Measurements from ENCODE around the gene GLG1. TPM values are rescaled to one million over a fixed set of nuclear protein-coding genes. Genes with fewer than 3 reads are reported as not detected.
A peak's percentile ranks its signal among the peaks of the same experiment; 100 is the strongest.
"Not testable (repeated sequence)": the region's sequence is repeated elsewhere in the genome, so short reads cannot be mapped to it uniquely, and the experiment has no call there.

The GLG1 gene
- total RNA-seq, 2 donors from 2014 or later = 96.9 to 98.3 TPM

- Histone ChIP-seq H3K9me3 (no peaks in the 10 kb centered on the region), H3K4me3 (no peak overlapping the region), H3K9ac (ENCODE audit: low read depth in 2 of 2, low read length in 2 of 2) (no peak overlapping the region), H3K27me3 (no peaks in the 10 kb centered on the region), H3K27ac (no peak overlapping the region), H3K4me1 (no peaks in the 10 kb centered on the region), H3K36me3 (no peaks in the 10 kb centered on the region)
- DNase-seq = no peak
- intact Hi-C loops (cut with DNase I) = no loop called here
- no peak for TF ChIP-seq CTCF (IDR thresholded peaks at IDR 0.05)
These were observed 48.0 kb downstream of the GLG1 start for GRCh38 chr16:74558873-74559272.

GRCh38 chr16:74557275-74557674 lies 49.6 kb downstream of the GLG1 start:
- intact Hi-C loops (cut with DNase I) = no loop called here
- H3K9me3 ChIP-seq = no peaks in the 10 kb centered on the region

GRCh38 chr16:74556375-74556922 lies 50.5 kb downstream of the GLG1 start:
- DNase-seq = no peak
- Histone ChIP-seq H3K4me3 (no peak overlapping the region), H3K27me3 (no peaks in the 10 kb centered on the region), H3K36me3 (no peaks in the 10 kb centered on the region), H3K9ac (ENCODE audit: low read depth in 2 of 2, low read length in 2 of 2) (no peak overlapping the region), H3K9me3 (no peaks in the 10 kb centered on the region), H3K27ac (no peak overlapping the region), H3K4me1 (no peaks in the 10 kb centered on the region)
- no peak for TF ChIP-seq CTCF (IDR thresholded peaks at IDR 0.05)
- intact Hi-C loops (cut with DNase I) = no loop called here

More at GRCh38 chr16:74557275-74557674, 49.6 kb downstream of the GLG1 start:
- no peaks in the 10 kb centered on the region for H3K27me3 ChIP-seq
- H3K36me3 ChIP-seq = no peaks in the 10 kb centered on the region
- H3K27ac ChIP-seq = no peak overlapping the region
- no peak overlapping the region for H3K4me3 ChIP-seq
- H3K9ac ChIP-seq (ENCODE audit: low read depth in 2 of 2, low read length in 2 of 2) = no peak overlapping the region
- TF ChIP-seq CTCF (IDR thresholded peaks at IDR 0.05) = no peak
- no peak for DNase-seq
- H3K4me1 ChIP-seq = no peaks in the 10 kb centered on the region

GRCh38 chr16:74552357-74552756 lies 54.6 kb downstream of the GLG1 start:
- H3K4me3 ChIP-seq; H3K36me3 ChIP-seq; H3K4me1 ChIP-seq; H3K27ac ChIP-seq; H3K9ac ChIP-seq (ENCODE audit: low read depth in 2 of 2, low read length in 2 of 2); DNase-seq; intact Hi-C loops (cut with DNase I); H3K27me3 ChIP-seq; H3K9me3 ChIP-seq: not testable (repeated sequence)

GRCh38 chr16:74550227-74551019 lies 56.5 kb downstream of the GLG1 start:
- H3K27ac ChIP-seq; H3K4me3 ChIP-seq; H3K36me3 ChIP-seq; H3K27me3 ChIP-seq; intact Hi-C loops (cut with DNase I); DNase-seq; H3K4me1 ChIP-seq; H3K9ac ChIP-seq (ENCODE audit: low read depth in 2 of 2, low read length in 2 of 2); H3K9me3 ChIP-seq: not testable (repeated sequence)

GRCh38 chr16:74546112-74546511 lies 60.8 kb downstream of the GLG1 start:
- intact Hi-C loops (cut with DNase I); H3K9me3 ChIP-seq; H3K4me1 ChIP-seq; H3K36me3 ChIP-seq; H3K9ac ChIP-seq (ENCODE audit: low read depth in 2 of 2, low read length in 2 of 2); H3K27ac ChIP-seq; H3K27me3 ChIP-seq; H3K4me3 ChIP-seq; DNase-seq: not testable (repeated sequence)

GRCh38 chr16:74542911-74543578 lies 63.9 kb downstream of the GLG1 start:
- H3K27ac ChIP-seq; H3K4me3 ChIP-seq; H3K4me1 ChIP-seq; H3K9me3 ChIP-seq; DNase-seq; intact Hi-C loops (cut with DNase I); H3K9ac ChIP-seq (ENCODE audit: low read depth in 2 of 2, low read length in 2 of 2); H3K27me3 ChIP-seq; H3K36me3 ChIP-seq: not testable (repeated sequence)

GRCh38 chr16:74540663-74541062 lies 66.3 kb downstream of the GLG1 start:
- H3K9me3 ChIP-seq; intact Hi-C loops (cut with DNase I); H3K36me3 ChIP-seq; H3K4me3 ChIP-seq; H3K27me3 ChIP-seq; H3K9ac ChIP-seq (ENCODE audit: low read depth in 2 of 2, low read length in 2 of 2); H3K27ac ChIP-seq; H3K4me1 ChIP-seq: not testable (repeated sequence)
- peak; percentile 64 for DNase-seq

GRCh38 chr16:74538801-74539200 lies 68.1 kb downstream of the GLG1 start:
- H3K36me3 ChIP-seq; H3K27me3 ChIP-seq; intact Hi-C loops (cut with DNase I); H3K9ac ChIP-seq (ENCODE audit: low read depth in 2 of 2, low read length in 2 of 2); H3K27ac ChIP-seq; H3K9me3 ChIP-seq; H3K4me3 ChIP-seq; H3K4me1 ChIP-seq; DNase-seq: not testable (repeated sequence)

- H3K27ac ChIP-seq; H3K9me3 ChIP-seq; H3K4me1 ChIP-seq; H3K9ac ChIP-seq (ENCODE audit: low read depth in 2 of 2, low read length in 2 of 2); H3K36me3 ChIP-seq; H3K27me3 ChIP-seq; intact Hi-C loops (cut with DNase I); DNase-seq; H3K4me3 ChIP-seq: not testable (repeated sequence)
These were observed 69.2 kb downstream of the GLG1 start for GRCh38 chr16:74537746-74538145.
